ENCODE results near the gene CES4A.

The CES4A gene

DNA sequence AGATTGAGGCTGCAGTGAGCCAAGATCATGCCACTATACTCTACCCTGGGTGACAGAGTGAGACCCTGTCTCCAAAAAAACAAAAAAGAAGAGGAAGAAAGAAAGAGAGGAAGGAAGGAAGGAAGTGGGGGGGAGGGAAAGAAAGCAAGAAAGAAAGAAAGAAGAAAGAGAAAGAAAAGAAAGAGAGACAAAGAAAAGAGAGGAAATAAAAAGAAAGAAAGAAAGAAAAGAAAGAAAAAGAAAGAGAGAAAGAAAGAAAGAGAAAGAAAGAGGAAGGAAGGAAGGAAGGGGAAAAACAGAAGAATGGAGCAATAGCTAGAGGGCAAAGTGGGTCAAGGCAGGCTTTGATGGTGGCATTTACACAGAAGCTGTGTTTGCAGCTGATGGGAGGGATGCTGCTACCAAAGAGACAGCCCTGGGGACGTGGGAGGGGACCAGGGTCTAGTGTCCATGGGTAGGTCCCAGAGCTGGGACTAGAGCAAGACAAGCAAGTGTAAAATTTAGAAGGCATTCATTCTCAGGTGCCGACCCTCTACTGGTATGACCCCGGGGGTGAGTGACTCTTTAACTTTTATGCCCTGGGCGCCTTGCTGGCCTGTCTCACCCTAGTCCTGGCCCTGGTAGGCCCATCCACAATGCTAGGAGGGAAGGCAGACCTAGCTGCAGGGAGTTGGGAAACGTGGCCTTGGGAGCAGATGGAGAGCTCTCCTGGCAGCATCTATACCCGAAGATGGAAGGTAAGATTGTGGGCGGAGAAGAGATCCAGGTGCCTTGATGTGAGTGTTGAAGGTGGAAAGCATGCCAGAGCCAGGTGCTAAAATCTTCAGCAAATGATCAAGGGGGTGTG lies 29.3 kb upstream of the CES4A start:
- no peak for TF ChIP-seq CTCF (IDR thresholded peaks at IDR 0.05; ENCODE audit: low read depth, low read length, missing control alignments)
- DNase-seq (ENCODE audit: low read depth): no peak
- no peak overlapping the region for H3K4me3 ChIP-seq (ENCODE audit: low read depth, low read length)

DNA sequence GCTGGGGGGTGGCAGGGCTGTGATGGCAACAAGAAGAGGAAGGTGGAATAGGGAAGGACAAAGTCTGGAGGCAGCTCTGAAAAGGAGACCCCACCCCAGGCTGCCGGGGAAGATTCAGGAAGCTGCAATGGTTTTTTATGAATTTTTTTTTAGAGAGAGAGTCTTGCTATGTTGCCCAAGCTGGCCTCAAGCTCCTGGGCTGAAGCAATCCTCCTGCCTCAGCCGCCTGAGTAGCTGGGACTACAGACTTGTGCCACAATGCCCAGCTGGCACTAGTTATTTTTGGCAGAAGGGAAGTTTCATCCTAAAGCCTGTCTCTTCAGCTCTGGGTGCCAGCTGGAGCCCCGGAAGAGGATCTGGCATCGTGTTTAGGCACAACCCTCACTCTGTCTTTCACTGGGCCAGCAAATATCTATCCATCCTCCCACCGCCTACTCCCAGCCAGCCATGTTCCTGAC lies 28.7 kb upstream of the CES4A start:
- TF ChIP-seq CTCF (IDR thresholded peaks at IDR 0.05; ENCODE audit: low read depth, low read length, missing control alignments): no peak
- no peak for DNase-seq (ENCODE audit: low read depth)

DNA sequence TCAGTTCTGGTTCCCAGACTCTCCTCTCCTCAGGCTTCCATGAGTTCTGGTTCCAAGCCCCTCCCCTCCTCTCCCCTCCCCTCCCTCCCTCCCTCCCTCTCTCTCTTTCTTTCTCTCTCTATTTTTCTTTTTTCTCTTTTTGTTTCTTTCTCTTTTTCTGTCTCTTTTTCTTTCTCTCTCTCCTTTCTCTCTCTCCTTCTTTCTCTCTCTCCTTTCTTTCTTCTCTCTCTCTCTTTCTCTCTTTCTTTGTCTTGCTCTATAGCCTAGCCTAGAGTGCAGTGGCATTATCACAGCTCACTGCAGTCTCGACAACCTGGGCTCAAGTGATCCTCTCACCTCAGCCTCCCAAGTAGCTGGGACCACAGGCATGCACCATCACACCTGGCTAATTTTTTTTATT lies 28.1 kb upstream of the CES4A start:
- H3K4me3 ChIP-seq (ENCODE audit: low read depth, low read length): no peak overlapping the region
- TF ChIP-seq CTCF (IDR thresholded peaks at IDR 0.05; ENCODE audit: low read depth, low read length, missing control alignments): no peak
- no peak for DNase-seq (ENCODE audit: low read depth)

More for the DNA sequence above, 28.7 kb upstream of the CES4A start:
- no peak overlapping the region for H3K4me3 ChIP-seq (ENCODE audit: low read depth, low read length)

GRCh38 chr16:66961065-66961744 lies 27.2 kb upstream of the CES4A start, which contains the start of gene CES3:
CES3 (plus strand) TSS chr16:66961266; CDS start chr16:66961308, 42 bp downstream.
- DNase-seq (ENCODE audit: low read depth): peak; percentile 36
- no peak within 1 kb of the TSS for H3K4me3 ChIP-seq (ENCODE audit: low read depth, low read length)
- TF ChIP-seq CTCF (IDR thresholded peaks at IDR 0.05; ENCODE audit: low read depth, low read length, missing control alignments): peak; percentile 90

- no peak overlapping the region for H3K4me3 ChIP-seq (ENCODE audit: low read depth, low read length)
- no peak for DNase-seq (ENCODE audit: low read depth)
- no peak for TF ChIP-seq CTCF (IDR thresholded peaks at IDR 0.05; ENCODE audit: low read depth, low read length, missing control alignments)
Observed at GRCh38 chr16:66961914-66962313, 26.5 kb upstream of the CES4A start.

DNA sequence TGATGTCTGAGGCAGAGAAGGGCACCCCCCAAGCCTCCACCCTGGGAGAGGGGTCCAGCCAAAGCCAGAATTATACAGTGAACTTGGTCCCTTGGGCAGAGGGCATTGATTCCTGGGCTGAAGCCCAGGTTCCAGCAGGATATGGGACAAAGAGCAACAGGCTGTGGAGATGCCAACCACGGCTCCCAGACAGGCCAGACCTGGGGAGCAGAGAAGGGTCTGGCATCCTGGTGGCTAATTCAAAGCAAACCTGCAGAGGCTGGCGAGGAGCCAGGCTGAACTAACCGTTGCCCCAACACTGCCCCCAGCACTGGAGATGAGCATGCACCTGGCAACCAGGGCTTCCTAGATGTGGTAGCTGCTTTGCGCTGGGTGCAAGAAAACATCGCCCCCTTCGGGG lies 24.3 kb upstream of the CES4A start:
- no peak for TF ChIP-seq CTCF (IDR thresholded peaks at IDR 0.05; ENCODE audit: low read depth, low read length, missing control alignments)
- no peak for DNase-seq (ENCODE audit: low read depth)
- no peak overlapping the region for H3K4me3 ChIP-seq (ENCODE audit: low read depth, low read length)

All from GM12864 (cell line).